ENCODE data around the gene EPHB2. TPM values are rescaled to one million over a fixed set of nuclear protein-coding genes. Genes with fewer than 3 reads are reported as not detected.

EPHB2 gene
- total RNA-seq, 2 experiments from 2014 or later: 0.08 TPM; not detected in 1

- H3K27ac ChIP-seq (ENCODE audit: low read depth in 1 of 2, low read length in 2 of 2): no peak overlapping the region
- Mint-ChIP-seq H3K4me1 (ENCODE audit: low read depth) (no peaks in the 10 kb centered on the region), H3K27ac (no peak overlapping the region), H3K9me3 (no peaks in the 10 kb centered on the region), H3K27me3 (peaks cover 7% of the 10 kb centered on the region), H3K4me3 (no peak overlapping the region), H3K36me3 (ENCODE audit: low read depth) (no peaks in the 10 kb centered on the region)
- DNase-seq: no peak
- ATAC-seq (ENCODE audit: poor library complexity): no peak
- no peak for TF ChIP-seq CTCF (IDR thresholded peaks at IDR 0.05)
- intact Hi-C loops (cut with DNase I, micrococcal nuclease): no loop called here
- CTCF ChIA-PET: no interaction called here
- H3K36me3 ChIP-seq (ENCODE audit: insufficient read depth, low read length): no peaks in the 10 kb centered on the region
- POLR2A ChIA-PET: no interaction called here
- H3K9me3 ChIP-seq (ENCODE audit: control insufficient read depth in 1 of 2, insufficient read depth in 1 of 2, low read length in 2 of 2): no peaks in the 10 kb centered on the region
- peaks cover 0 to 4% of the 10 kb centered on the region in 2 experiments for H3K27me3 ChIP-seq (ENCODE audit: control insufficient read depth in 1 of 2, insufficient read depth in 2 of 2, low read length in 2 of 2)
- H3K4me3 ChIP-seq (ENCODE audit: low read length): no peak overlapping the region
- H3K4me1 ChIP-seq (ENCODE audit: insufficient read depth, low read length): no peaks in the 10 kb centered on the region
Observed at GRCh38 chr1:22737374-22738068, 26.9 kb downstream of the EPHB2 start.

- intact Hi-C loops (cut with DNase I, micrococcal nuclease): no loop called here
- ATAC-seq (ENCODE audit: poor library complexity): no peak
- no peak overlapping the region for H3K27ac ChIP-seq (ENCODE audit: low read depth in 1 of 2, low read length in 2 of 2)
- Mint-ChIP-seq H3K4me3 (no peak overlapping the region), H3K27ac (no peak overlapping the region), H3K27me3 (peaks cover 7% of the 10 kb centered on the region), H3K4me1 (ENCODE audit: low read depth) (no peaks in the 10 kb centered on the region), H3K36me3 (ENCODE audit: low read depth) (no peaks in the 10 kb centered on the region), H3K9me3 (no peaks in the 10 kb centered on the region)
- no peaks in the 10 kb centered on the region for H3K4me1 ChIP-seq (ENCODE audit: insufficient read depth, low read length)
- H3K9me3 ChIP-seq (ENCODE audit: control insufficient read depth in 1 of 2, insufficient read depth in 1 of 2, low read length in 2 of 2): no peaks in the 10 kb centered on the region
- DNase-seq: no peak
- TF ChIP-seq CTCF (IDR thresholded peaks at IDR 0.05): no peak
- H3K36me3 ChIP-seq (ENCODE audit: insufficient read depth, low read length): no peaks in the 10 kb centered on the region
- ChIA-PET POLR2A (no interaction called here), CTCF (no interaction called here)
- H3K4me3 ChIP-seq (ENCODE audit: low read length): no peak overlapping the region
- H3K27me3 ChIP-seq (ENCODE audit: control insufficient read depth in 1 of 2, insufficient read depth in 2 of 2, low read length in 2 of 2): peaks cover 0 to 4% of the 10 kb centered on the region in 2 experiments
Observed at GRCh38 chr1:22738069-22738435, 27.4 kb downstream of the EPHB2 start.

- DNase-seq: no peak
- H3K27me3 Mint-ChIP-seq: peaks cover 7% of the 10 kb centered on the region
- Histone ChIP-seq H3K9me3 (ENCODE audit: control insufficient read depth in 1 of 2, insufficient read depth in 1 of 2, low read length in 2 of 2) (no peaks in the 10 kb centered on the region), H3K4me3 (ENCODE audit: low read length) (no peak overlapping the region), H3K36me3 (ENCODE audit: insufficient read depth, low read length) (no peaks in the 10 kb centered on the region), H3K4me1 (ENCODE audit: insufficient read depth, low read length) (no peaks in the 10 kb centered on the region), H3K27ac (ENCODE audit: low read depth in 1 of 2, low read length in 2 of 2) (no peak overlapping the region), H3K27me3 (ENCODE audit: control insufficient read depth in 1 of 2, insufficient read depth in 2 of 2, low read length in 2 of 2) (peaks cover 0 to 4% of the 10 kb centered on the region in 2 experiments)
- no peaks in the 10 kb centered on the region for H3K4me1 Mint-ChIP-seq (ENCODE audit: low read depth)
- no peak overlapping the region for H3K27ac Mint-ChIP-seq
- no peaks in the 10 kb centered on the region for H3K9me3 Mint-ChIP-seq
- H3K4me3 Mint-ChIP-seq: no peak overlapping the region
- ChIA-PET POLR2A (no interaction called here), CTCF (no interaction called here)
- TF ChIP-seq CTCF (IDR thresholded peaks at IDR 0.05): no peak
- intact Hi-C loops (cut with DNase I, micrococcal nuclease): no loop called here
- ATAC-seq (ENCODE audit: poor library complexity): no peak
- H3K36me3 Mint-ChIP-seq (ENCODE audit: low read depth): no peaks in the 10 kb centered on the region
Observed at GRCh38 chr1:22738522-22738921, 27.9 kb downstream of the EPHB2 start.
